HG02642 (cell line): ENCODE data around the gene TEDC2.

Experiments used
- ATAC-seq: cut with Tn5 transposase; IDR thresholded peaks from one replicate; pipeline ENCODE4 v1.9.1; 2021; ENCODE audit warnings: mild to moderate bottlenecking; ENCODE audit not compliant: unreplicated experiment, poor library complexity

The TEDC2 gene

DNA sequence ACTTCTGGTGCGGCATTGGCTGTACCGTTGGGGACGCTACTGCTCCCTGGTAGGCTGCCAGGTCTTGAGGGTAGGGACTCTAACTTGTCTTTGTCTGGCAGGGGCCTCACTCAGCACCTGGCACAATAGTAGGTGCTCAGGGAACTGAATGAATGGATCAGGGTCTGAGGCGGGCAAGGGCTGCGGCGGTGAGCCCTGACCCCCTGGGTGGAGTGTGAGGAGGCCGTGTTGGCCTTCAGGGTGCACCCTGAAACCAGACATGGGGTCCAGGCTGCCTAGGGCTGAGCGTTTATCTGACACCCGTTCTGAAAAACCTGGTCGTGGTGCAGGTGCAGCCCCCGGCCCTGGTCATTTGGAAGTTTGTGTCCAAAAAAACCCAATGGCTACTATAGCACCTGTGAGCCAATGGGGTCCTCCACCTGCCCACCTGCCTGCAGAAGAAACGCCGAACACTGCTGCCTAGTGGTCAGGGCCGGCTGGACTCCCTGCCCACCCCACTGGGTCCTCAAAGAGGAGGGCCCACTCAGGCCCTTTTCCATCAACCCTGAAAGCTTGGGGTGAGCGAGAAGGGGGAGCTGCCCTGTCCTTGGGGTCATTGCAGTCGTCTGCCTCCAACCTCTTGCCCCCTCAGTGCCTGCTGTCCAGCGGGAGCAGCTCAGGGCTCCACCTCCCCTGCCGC lies 49.0 kb downstream of the TEDC2 start:
- no peak for ATAC-seq

DNA sequence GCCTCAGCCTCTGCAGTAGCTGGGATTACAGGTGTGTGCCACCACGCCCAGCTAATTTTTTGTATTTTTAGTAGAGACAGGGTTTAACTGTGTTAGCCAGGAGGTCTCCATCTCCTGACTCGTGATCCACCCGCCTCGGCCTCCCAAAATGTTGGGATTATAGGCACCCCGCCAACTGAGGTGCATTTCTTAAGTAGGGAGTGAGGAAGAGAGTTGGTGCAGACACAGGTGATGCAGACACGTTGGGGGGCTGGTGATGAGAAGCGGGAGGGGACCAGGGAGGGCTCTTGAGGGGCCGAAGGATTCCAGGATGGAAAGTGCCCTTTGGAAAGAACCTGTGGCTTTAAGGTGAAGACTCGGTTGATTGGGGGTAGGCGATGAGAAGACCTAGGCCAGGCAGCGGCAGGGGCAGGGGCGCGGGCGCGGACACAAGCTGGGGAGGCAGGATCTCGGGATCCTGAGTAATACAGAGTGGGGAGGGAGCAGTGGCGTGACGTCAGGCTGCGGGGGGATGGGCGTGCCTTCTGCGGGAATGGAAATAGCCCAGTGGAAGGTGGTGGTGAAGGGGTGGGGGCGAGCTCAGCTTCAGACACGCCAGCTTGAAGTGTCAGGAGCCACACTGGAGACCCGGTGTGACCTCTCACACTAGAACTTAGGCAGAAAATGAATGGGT lies 51.4 kb downstream of the TEDC2 start:
- ATAC-seq = no peak

DNA sequence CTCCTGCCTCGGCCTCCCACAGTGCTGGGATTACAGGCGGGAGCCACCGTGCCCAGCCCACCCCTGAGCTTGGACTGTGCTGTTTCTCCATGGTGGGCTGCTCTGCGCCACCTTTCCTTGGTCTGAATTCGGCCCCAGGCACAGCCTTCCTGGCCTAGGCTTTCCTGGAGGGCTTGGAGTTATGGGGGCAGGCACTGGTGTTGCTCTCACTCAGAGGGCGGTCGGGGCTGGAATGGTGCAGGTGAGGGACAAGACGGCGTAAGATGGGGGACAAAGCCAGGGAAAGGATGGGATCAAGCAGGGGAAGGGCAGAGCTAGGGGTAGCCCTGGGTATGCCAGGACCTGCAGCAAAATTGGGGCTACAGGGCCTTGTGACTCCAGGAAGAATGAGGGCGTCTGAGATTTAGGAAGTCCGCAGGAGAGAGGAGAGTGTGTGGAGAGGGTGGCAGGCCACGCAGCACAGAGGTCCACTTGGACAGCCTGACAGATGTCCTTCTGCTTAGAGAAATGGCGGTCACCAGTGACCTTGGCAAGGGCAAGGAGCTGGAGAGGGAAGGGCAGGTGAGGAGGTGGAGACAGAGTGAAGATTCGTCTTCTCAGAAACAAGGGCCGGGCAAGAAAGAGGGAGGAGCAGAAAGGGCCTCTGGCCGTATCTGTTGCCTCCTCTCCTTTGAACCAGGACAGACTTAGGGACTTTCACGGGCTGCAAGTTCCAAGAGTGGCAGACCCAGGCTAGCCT lies 52.3 kb downstream of the TEDC2 start:
- no peak for ATAC-seq

DNA sequence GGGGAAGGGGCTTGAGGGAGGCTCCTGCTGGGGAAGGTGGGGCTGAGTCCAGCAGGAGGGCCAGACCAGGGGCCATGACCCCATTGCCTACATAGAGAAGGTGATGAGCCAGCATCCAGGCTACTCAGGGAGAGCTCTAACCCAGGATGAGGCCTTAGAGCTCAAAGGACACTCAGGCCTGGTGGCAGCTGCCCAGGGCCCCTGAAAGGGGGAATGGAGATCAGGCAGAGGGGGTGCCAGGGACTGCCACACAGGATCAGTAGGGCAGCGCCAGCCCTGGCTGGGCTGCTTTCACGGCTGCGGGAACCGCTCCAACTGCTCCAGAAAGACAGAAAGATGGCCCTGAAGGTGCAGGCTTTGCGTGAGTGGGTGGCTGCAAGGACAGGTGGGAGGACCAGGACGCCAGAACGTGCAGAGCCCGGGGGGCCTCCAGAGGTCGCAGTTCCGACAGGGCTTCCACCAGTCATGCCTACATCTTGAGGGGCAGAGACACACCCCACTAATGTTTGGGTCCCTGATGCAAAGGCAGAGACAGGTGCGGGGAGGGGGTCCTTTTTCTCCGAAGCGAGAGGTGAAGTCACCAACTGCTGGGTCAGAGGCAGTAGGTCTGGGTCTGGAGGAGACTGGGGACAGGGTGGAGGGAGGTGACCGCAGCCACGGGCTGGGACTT lies 53.0 kb downstream of the TEDC2 start:
- ATAC-seq = peak; percentile 2

DNA sequence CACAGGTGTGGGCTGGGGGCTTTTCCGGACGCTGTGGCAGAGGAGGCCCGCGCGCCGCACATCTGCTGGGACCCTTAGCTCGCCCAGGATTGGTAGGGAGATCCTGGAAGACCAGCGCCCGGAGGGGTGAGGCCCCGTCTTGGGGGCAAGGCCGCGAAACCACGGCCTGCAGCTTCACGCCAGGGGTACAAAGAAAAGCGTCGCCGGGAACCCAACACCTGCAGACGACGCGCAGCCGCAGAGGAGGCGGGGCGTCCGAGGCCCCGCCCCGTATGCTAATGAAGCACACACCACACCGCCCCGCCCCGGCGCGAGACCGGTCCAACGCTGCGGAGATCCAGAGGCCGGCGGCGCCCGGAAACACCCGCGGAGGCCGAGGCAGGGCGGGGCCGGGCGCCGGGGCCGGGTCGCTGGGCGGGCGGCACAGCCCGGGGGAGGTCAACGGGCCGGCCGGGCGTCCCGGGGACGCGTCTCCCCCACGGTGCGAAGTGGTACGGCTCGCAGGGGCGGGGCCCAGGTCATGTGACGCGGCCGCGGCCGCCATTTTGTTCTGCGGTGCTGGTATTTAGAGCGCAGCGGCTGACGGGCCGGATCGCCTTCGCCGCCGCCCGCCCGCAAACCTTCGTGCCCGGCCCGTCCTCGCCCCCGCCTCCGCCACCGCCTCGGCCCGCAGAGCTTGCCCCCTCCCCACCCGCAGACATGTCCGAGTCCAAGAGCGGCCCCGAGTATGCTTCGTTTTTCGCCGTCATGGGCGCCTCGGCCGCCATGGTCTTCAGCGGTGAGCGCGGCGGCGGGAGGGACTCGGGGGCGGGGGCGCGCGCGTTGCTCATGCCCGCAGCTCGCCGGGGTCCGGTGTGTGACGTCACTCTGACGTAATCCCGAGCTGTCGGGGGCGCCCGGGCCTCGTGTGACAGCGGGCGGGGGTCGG lies 53.8 kb downstream of the TEDC2 start, which contains the start of gene ATP6V0C:
Gene ATP6V0C (plus strand): TSS at position 548 of the 928 bp plus-strand sequence. CDS start 152 bp downstream, at position 700.
- ATAC-seq = peak; percentile 69
